Smooth muscle cell (in vitro differentiated cells): ENCODE data around the gene GINS2. TPM values are rescaled to one million over a fixed set of nuclear protein-coding genes. Genes with fewer than 3 reads are reported as not detected.
A peak's percentile ranks its signal among the peaks of the same experiment; 100 is the strongest.

ENCODE experiments used
- DNase-seq: peaks from one replicate; lab custom pipeline; 2025; ENCODE audit not compliant: unreplicated experiment; lab: John Stamatoyannopoulos, UW
- H2AFZ ChIP-seq: fragments of 200-600 bp; sonication (generic); 2 replicates; pipeline ENCODE4 v1.6.0; 2016; ENCODE audit warnings: antibody characterized with exemption, low read depth, mild to moderate bottlenecking
- H3F3A ChIP-seq: fragments of 200-600 bp; sonication (generic); 2 replicates; pipeline ENCODE4 v1.6.0; 2017; ENCODE audit warnings: antibody characterized with exemption, low read depth
- H3K27ac ChIP-seq: fragments of 200-600 bp; sonication (generic); 2 replicates; pipeline ENCODE4 v1.5.1; 2016; ENCODE audit warnings: low read depth, mild to moderate bottlenecking
- H3K27me3 ChIP-seq: fragments of 200-600 bp; sonication (generic); 2 replicates; pipeline ENCODE4 v1.6.1; 2016; ENCODE audit warnings: low read depth, mild to moderate bottlenecking
- H3K36me3 ChIP-seq: fragments of 200-600 bp; sonication (generic); 2 replicates; pipeline ENCODE4 v1.5.1; 2016; ENCODE audit warnings: low read depth
- H3K4me1 ChIP-seq: fragments of 200-600 bp; sonication (generic); 2 replicates; pipeline ENCODE4 v1.5.1; 2016; ENCODE audit warnings: low read depth
- H3K4me2 ChIP-seq: fragments of 200-600 bp; sonication (generic); 2 replicates; pipeline ENCODE4 v1.6.0; 2016; ENCODE audit warnings: mild to moderate bottlenecking
- H3K4me3 ChIP-seq: fragments of 200-600 bp; sonication (generic); 2 replicates; pipeline ENCODE4 v1.5.1; 2016; ENCODE audit warnings: mild to moderate bottlenecking
- H3K79me2 ChIP-seq: fragments of 200-600 bp; sonication (generic); 2 replicates; pipeline ENCODE4 v1.6.0; 2016; ENCODE audit warnings: low read depth, mild to moderate bottlenecking
- H3K9ac ChIP-seq: fragments of 200-600 bp; sonication (generic); 2 replicates; pipeline ENCODE4 v1.6.0; 2016; ENCODE audit warnings: low read depth
- H3K9me3 ChIP-seq: fragments of 200-600 bp; sonication (generic); replicated peaks from 2 replicates; pipeline ENCODE4 v1.5.1; 2016; ENCODE audit warnings: low read depth
- H4K20me1 ChIP-seq: fragments of 200-600 bp; sonication (generic); 2 replicates; pipeline ENCODE4 v1.6.0; 2016; ENCODE audit warnings: low read depth
- CTCF ChIP-seq: fragments of 200-600 bp; sonication (generic); IDR thresholded peaks from 2 replicates; pipeline ENCODE4 v1.5.1; 2017; ENCODE audit warnings: borderline replicate concordance, mild to moderate bottlenecking, antibody characterized with exemption; ENCODE audit not compliant: insufficient read depth, poor library complexity, severe bottlenecking
- WGBS: methylation state at CpG from one replicate; pipeline ENCODE4 v1.1.7; 2016; ENCODE audit warnings: low lambda C conversion rate; 5-methylcytosine and 5-hydroxymethylcytosine counted together
- polyA plus RNA-seq: library from polyadenylated mRNA; unstranded; fragments of >200 nt; fragmentation: Nextera tagmentation; extraction: Ambion mirVana; gene quantifications from 2 replicates; pipeline ENCODE4 v1.2.1, GENCODE V29; 2016
- total RNA-seq: library from RNA; depleted of rRNA; stranded (reverse); fragments of >200 nt; gene quantifications from 2 replicates; pipeline ENCODE4 v1.2.3, GENCODE V29; 2014

Gene GINS2
- total and polyA plus RNA-seq, 2 experiments from 2014 or later = 6.7 to 10.4 TPM

GRCh38 chr16:85717393-85718152, 28.8 kb upstream of the GINS2 start:
- Histone ChIP-seq H3K4me2 (no peak overlapping the region), H2AFZ (no peak overlapping the region), H3K27me3 (no peaks in the 10 kb centered on the region), H3K27ac (no peak overlapping the region), H3K36me3 (no peaks in the 10 kb centered on the region), H3K79me2 (no peaks in the 10 kb centered on the region), H3K9me3 (no peaks in the 10 kb centered on the region), H4K20me1 (no peaks in the 10 kb centered on the region), H3K4me1 (peaks cover 12% of the 10 kb centered on the region), H3K9ac (no peak overlapping the region), H3F3A (no peaks in the 10 kb centered on the region), H3K4me3 (no peak overlapping the region)
- DNase-seq = peak; percentile 13
- TF ChIP-seq CTCF = peak; percentile 73
- 53% methylated on average over 21 of the region's 21 CpGs for WGBS

- Histone ChIP-seq H3K9me3 (no peaks in the 10 kb centered on the region), H3K4me2 (no peak overlapping the region), H3K27ac (no peak overlapping the region), H3K79me2 (no peaks in the 10 kb centered on the region), H3K27me3 (no peaks in the 10 kb centered on the region), H3K4me1 (peaks cover 12% of the 10 kb centered on the region), H3F3A (no peaks in the 10 kb centered on the region), H4K20me1 (no peaks in the 10 kb centered on the region), H3K36me3 (no peaks in the 10 kb centered on the region), H2AFZ (no peak overlapping the region), H3K9ac (no peak overlapping the region), H3K4me3 (no peak overlapping the region)
- 40% methylated on average over 2 of the region's 3 CpGs for WGBS
- no peak for TF ChIP-seq CTCF
- no peak for DNase-seq
These were observed 27.9 kb upstream of the GINS2 start for GRCh38 chr16:85716680-85717038.

- Histone ChIP-seq H3K9ac (no peak overlapping the region), H3K9me3 (no peaks in the 10 kb centered on the region), H3K27me3 (no peaks in the 10 kb centered on the region), H3K4me2 (peak overlapping the region; percentile 82), H4K20me1 (no peaks in the 10 kb centered on the region), H3K79me2 (no peaks in the 10 kb centered on the region), H2AFZ (peak overlapping the region; percentile 81), H3K36me3 (no peaks in the 10 kb centered on the region), H3K4me1 (peaks cover 12% of the 10 kb centered on the region), H3K4me3 (no peak overlapping the region), H3K27ac (no peak overlapping the region), H3F3A (no peaks in the 10 kb centered on the region)
- 22% methylated on average over 9 of the region's 9 CpGs for WGBS
- DNase-seq = no peak
- no peak for TF ChIP-seq CTCF
These were observed 27.4 kb upstream of the GINS2 start for GRCh38 chr16:85716022-85716679.
